HG02981 (cell line): Measurements from ENCODE around the gene KCND3.

ENCODE experiments used
- ATAC-seq: cut with Tn5 transposase; IDR thresholded peaks from one replicate; pipeline ENCODE4 v1.9.1; 2021; ENCODE audit warnings: mild to moderate bottlenecking, moderate library complexity; ENCODE audit not compliant: unreplicated experiment

Gene KCND3

GRCh38 chr1:111851552-111851951 lies 137.9 kb downstream of the KCND3 start:
- no peak for ATAC-seq

GRCh38 chr1:111850109-111850508 lies 139.4 kb downstream of the KCND3 start:
- no peak for ATAC-seq

DNA sequence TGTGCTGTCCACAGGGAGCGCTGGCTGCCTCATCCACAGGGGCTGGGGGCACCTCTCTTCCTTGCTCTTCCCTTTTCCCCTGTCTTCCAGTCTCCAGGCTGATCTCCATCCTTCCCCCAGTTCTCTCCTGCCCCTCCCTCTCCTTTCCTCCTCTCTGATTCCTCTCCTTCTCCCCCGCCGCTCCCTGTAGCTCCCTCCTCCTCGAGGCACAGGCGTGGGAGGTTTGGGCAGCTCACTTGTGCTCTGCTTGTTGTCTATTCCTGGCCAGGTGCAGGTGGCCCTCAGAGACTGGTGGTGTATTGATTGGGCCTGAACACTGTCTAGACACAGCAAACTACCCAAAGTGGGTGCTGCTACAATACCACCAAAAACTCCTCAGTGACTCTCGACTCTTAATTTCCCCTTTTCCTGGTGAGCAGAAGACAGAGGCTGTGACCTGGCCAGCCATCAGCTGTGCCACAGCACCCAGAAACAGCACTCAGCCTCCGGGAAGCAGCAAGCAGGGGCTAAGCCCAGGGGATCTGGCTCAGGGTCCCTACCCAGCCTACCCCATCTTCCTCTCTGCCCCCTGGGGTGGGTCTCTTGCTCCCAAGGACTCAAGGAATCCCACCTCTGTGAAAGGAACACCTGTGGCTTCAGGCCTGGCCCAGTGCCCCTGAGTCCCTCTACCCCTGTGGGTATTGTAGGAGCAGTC lies 140.5 kb downstream of the KCND3 start:
- ATAC-seq, result no peak

GRCh38 chr1:111847466-111847865 lies 142.0 kb downstream of the KCND3 start:
- ATAC-seq, result no peak

GRCh38 chr1:111846842-111847241 lies 142.6 kb downstream of the KCND3 start:
- no peak for ATAC-seq

- ATAC-seq, result no peak
Measured at GRCh38 chr1:111843177-111843576, 146.3 kb downstream of the KCND3 start.

GRCh38 chr1:111842411-111842810 lies 147.1 kb downstream of the KCND3 start:
- no peak for ATAC-seq

DNA sequence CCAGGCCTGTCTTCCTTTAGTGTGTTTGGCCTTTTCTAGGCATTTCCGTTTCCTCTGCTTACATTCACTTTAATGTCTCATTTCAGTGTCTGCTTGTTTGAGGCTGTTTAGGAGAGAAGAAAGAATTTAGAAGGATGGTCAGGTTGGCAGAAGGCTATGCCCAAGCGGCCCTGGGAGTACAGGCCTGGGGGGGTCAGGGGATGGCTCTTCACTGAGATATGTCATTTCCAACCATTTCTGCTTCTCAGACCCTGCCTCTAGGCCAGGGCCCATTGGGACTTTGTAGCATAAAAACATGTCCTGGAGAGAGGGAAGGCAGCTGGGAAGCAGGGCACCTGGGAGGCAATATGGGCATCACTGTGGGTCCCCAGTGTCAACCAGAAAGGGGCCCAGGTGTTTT lies 147.7 kb downstream of the KCND3 start:
- no peak for ATAC-seq

DNA sequence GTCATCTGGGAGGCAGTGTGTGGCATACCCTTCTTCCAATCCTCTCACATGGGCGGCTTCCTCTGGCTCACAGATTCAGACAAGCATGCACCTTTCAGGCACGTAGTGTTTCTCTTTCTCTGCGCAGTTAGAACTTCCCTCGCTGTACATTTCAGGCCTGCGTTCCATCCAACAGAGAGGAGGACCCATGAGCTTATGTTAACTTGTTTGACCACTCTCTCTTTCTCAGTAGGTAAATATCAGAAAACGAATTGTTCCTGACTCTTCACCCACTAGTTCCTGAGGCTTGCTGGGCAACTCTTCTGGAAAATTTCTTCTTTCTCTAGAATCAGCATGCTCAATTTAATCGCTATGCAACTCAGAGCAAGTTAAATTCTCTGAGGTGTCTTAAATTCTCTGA lies 148.3 kb downstream of the KCND3 start:
- ATAC-seq, result no peak

DNA sequence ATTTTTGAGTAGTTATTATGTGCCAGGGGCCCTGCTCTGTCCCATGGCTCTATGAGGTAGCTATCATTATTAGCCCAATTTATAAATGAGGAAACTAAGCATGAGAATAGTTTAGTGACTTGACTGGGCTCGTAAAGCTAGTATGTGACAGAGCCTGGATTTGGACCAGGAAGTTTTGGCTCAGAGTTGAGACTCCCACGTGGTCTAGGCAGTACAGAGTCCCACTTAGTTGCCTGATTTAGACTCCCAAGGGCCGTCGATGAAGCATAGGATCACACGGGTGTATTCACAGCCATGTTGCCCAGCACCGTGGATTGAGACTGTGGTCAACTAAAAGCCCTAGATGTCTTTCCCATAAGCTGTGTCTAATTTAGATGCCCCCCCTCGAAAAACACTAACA lies 152.1 kb downstream of the KCND3 start:
- no peak for ATAC-seq

DNA sequence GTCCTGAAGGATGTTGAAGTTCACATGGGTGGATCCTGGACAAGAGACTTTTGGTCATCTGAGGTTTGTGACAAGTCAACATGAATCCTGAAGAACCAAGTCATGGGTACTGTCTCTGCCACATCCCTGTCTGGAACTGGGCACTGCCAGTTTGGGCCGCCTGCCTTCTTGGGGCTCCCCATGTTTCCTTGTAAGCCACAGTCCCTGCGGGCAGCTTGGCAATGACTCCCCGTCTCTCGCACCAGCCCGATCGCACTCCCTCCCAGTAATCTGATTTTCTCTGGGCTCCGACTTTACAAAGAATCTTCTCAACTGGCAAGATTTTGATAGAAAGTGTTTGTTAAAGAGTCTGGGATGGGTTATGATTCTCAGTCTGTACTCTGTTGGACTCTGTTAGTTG lies 153.4 kb downstream of the KCND3 start:
- no peak for ATAC-seq

DNA sequence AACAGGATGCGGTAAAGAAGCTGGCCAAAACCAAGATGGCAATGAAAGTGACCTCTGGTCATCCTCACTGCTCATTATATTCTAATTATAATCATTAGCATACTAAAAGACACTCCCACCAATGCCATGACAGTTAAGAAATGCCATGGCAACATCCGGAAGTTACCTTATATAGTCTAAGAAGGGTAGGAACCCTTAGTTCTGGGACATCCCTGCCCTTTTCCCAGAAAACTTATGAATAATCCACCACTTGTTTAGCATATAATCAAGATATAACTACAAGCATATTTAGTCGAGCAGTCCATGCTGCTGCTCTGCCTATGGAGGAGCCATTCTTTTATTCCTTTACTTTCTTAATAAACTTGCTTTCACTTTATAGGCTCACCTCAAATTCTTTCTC lies 154.0 kb downstream of the KCND3 start:
- ATAC-seq, result no peak

DNA sequence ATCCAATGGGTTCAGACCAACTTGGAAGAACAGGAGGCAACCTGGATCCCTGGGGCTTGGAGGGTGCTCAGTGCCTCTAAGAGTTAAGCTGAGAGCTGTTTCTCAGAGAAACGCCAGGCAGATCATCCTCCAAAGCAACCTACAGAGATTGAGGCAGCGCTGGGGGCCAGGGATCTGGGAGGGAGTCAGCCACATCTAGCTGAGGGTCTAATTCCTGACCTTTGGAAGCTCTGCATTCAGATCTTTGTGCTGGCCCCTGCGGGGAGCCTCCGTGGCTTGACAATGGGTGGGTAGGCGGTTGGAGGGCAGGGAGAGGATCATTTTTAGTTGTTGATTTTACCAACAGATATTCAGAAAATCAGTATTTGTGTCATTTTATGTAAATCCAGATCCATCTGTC lies 154.5 kb downstream of the KCND3 start:
- ATAC-seq, result no peak

GRCh38 chr1:111833334-111833733 lies 156.1 kb downstream of the KCND3 start:
- ATAC-seq, result no peak

DNA sequence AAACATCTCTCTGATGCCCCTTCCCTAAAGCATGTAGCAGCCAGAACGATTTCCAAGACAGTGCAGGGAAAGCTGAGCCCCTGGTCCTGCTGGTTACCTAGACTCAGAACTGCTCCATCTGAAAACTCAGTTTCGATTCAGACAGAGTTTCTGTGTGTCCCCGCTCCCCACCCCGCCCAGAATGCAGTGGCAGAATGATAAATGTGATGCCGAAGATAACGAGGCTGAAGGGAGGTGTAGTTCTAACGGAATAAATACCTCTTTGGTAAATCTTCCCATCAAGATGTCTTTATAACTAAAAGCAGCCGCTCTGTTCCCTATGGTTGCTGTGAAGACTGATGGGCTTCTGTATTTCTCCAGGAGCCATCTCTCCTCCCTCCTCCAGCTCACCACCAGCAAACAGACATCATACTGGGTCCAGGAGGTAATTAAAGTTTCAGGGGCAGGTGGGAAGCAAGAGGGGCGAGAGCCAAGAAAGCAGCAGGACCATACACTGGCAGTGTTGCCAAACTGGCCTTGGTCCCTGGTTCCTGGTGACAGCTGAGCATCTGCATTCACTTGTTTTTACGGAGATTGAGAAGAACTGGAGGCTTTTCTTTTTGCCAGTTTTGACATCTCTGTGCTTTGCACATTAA lies 156.8 kb downstream of the KCND3 start:
- no peak for ATAC-seq

- ATAC-seq, result no peak
Measured at GRCh38 chr1:111831153-111831552, 158.3 kb downstream of the KCND3 start.

DNA sequence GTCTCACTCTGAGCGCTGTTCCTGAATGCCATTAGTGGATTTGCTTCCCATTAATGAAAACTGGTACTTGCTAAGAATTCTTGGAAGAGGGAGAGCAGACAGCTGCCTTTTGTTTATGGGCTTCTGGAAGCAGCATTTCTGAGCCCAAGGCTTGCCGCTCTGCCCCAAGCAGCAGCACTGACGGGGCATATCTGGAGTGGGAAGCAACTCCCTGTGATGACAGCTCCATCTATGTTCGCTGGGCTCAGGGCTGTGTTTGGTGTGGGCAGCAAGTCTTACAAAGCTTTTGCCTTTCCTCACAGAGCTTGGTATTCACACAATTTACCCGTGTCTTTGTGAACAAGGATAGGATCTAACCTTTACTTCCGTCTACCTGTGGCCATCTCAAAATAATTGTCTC lies 161.5 kb downstream of the KCND3 start:
- no peak for ATAC-seq

- no peak for ATAC-seq
Measured at GRCh38 chr1:111826278-111826677, 163.2 kb downstream of the KCND3 start.

GRCh38 chr1:111825217-111825616 lies 164.3 kb downstream of the KCND3 start:
- ATAC-seq, result no peak

- ATAC-seq, result no peak
Measured at GRCh38 chr1:111822138-111822537, 167.3 kb downstream of the KCND3 start.

DNA sequence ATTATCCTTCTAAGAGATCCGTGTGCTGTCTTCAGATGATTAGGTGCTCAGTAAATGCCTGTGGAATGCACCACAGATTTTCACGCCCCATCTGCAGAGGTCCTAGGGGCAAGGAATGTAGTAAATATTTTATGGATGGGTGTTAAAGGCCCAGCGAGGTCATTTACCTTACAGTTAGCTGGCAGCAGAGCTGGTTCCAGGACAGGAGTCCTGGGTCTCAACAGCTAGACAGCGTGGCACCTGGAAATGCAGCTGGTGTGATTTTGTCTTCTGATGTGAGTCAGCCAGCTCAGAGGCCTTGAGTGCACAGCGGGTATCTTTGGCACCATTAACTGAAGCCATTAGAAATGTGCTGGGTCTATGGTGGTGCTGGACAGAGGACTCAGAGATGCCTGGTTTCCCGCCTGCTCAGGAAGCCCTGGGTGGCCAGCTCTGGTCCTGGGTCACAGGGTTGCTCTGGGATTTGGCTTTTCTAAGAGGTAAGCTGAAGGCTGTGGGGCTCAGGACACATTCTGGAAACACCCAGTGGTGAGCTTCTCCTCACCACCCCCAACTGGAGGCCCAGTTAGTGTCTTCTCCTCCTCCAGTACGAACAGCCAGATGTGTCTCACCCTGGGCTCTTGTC lies 168.2 kb downstream of the KCND3 start:
- ATAC-seq, result no peak

DNA sequence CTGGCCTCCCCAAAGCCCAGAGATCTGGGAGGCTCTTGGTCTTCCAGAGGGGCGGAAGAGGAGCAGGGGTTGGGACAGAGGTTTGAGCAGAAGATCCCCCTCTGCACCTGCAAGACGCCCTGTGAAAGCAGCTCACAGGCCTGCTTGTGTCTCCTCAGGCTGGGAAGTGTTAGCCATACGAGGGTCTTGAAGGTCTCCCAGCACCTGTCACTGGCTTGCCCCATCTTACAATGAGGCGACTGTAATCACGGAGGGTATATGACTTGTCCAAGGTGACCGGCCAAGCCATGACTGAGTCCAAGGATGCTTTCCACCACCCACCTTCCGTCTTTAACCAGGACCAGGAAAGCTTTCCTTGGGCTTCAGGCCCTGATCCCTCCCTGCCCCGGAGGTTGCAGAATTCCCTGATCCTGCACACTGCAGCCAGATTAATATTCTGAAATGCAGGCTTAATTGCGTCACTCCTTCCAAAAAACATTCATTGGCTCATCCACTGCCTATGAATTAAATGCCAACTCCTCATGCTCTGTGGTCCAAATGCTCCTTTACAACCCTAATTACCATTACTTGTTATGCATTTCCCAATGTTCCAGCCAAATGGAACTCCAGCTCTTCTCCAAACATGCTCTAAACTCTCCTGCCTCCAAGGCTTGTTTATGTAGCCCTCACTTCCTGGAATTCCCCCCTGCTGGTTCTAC lies 169.8 kb downstream of the KCND3 start:
- no peak for ATAC-seq
